SIG-M5 (cell line): ENCODE measurements around the gene PATE4.
A peak's percentile ranks its signal among the peaks of the same experiment; 100 is the strongest.

Source experiments
- DNase-seq: peaks from one replicate; lab custom pipeline; 2025; lab: John Stamatoyannopoulos, UW

The PATE4 gene

DNA sequence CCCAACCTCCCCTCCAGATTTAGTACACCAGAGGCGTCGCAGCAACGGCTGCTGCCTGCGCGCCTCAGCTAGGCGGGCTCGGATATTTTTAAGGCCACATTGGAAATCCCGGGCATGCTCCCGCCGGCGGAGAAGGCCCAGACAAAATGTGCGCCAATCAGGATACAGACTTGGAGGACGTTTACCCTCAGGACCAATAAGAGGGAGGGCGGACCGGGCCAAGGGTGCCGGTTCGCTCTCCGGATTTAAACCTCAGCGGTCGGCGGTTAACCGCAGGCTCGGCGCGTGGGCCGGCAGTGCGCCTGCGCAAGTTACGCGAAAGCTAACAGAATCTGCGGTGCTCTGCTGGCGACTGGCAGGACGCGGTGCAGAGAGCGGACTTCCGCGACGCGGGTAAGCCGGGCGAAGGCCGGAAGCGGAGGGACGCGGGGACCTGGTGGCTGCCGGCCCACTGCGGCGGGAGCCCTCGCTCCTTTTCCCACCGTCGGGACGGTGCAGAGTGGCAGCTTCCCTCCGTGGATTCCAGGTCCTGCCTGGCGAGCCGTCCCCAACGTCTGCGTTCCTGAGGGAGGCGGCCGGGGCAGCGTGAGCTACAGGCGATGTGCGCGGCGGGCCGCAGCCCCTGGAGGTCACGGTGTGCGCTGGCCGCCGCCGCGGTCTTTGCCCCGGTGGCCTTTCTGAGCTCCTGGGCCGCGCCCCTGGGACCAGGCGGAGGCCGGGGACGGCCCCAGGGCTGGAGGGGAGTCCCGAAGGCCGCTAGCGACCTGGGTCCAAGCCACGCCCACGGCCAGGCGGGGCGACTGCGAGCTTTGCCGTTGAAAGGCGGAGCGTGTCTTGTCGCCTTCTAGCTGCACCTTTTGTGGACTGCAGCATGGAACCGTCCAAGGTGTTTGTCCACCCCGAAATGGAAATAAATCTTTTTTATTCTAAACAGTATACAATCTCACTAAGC, 54.5 kb downstream of the PATE4 start, which contains the start of gene HYLS1:
TSS of gene HYLS1 (plus strand) at position 296 of the 952 bp plus-strand sequence. CDS start 11,701 bp downstream, outside the sequence.
- peak; percentile 21 for DNase-seq
